Left renal pelvis (tissue), 4 donors: ENCODE measurements around the gene NFILZ. TPM values are rescaled to one million over a fixed set of nuclear protein-coding genes. Genes with fewer than 3 reads are reported as not detected.

Experiments
- polyA plus RNA-seq, 4 donors: library from polyadenylated mRNA; unstranded; fragments of 120-200 nt; gene quantifications; one replicate each; pipeline ENCODE4 v1.2.1, GENCODE V29; 2013; ENCODE audit not compliant: insufficient read length in 4 of 4

NFILZ gene
- polyA plus RNA-seq, 4 donors, result not detected

Other genes with a start within 250 kb of the NFILZ start
- gene RAB11B, start 240.3 kb upstream of the NFILZ start, polyA plus RNA-seq, result 100 to 1,000 TPM; 114 to 180 (median 131) TPM
- gene MARCHF2, start 217.3 kb upstream of the NFILZ start, polyA plus RNA-seq, result 10 to 100 TPM; 10.5 to 17.9 (median 13.5) TPM
- gene HNRNPM, start 185.7 kb upstream of the NFILZ start, polyA plus RNA-seq, result 100 to 1,000 TPM; 272 to 481 (median 407) TPM
- gene PRAM1, start 128.0 kb upstream of the NFILZ start, polyA plus RNA-seq, result 1 to 10 TPM in 3 of 4 donors, under 1 TPM in 1; 0.90 to 5.0 (median 1.4) TPM
- gene ZNF414, start 116.5 kb upstream of the NFILZ start, polyA plus RNA-seq, result 10 to 100 TPM; 14.9 to 28.7 (median 24.1) TPM
- gene MYO1F, start 53.2 kb upstream of the NFILZ start, polyA plus RNA-seq, result 1 to 10 TPM; 3.8 to 9.9 (median 7.4) TPM
- 10 to 100 TPM; 31.1 to 62.8 (median 42.7) TPM for gene ADAMTS10, start 19.9 kb upstream of the NFILZ start, polyA plus RNA-seq
- gene ACTL9, start 68.2 kb downstream of the NFILZ start, polyA plus RNA-seq, result not detected
- not detected for gene OR2Z1, start 91.0 kb downstream of the NFILZ start, polyA plus RNA-seq
- 10 to 100 TPM; 35.5 to 44.1 (median 40.2) TPM for gene ZNF558, start 201.7 kb downstream of the NFILZ start, polyA plus RNA-seq
- gene MBD3L1, start 201.7 kb downstream of the NFILZ start, polyA plus RNA-seq, result not detected